ENCODE measurements around the gene SERPINB1.
A peak's percentile ranks its signal among the peaks of the same experiment; 100 is the strongest.

SERPINB1 gene

GRCh38 chr6:2844008-2844407 is 2.3 kb upstream of the SERPINB1 start:
- no peak for DNase-seq

GRCh38 chr6:2843138-2843740 is 1.6 kb upstream of the SERPINB1 start:
- DNase-seq: no peak

GRCh38 chr6:2842139-2842552 is 483 bp upstream of the SERPINB1 start:
- no peak for DNase-seq

GRCh38 chr6:2840749-2841061 is 958 bp downstream of the SERPINB1 start:
- no peak for DNase-seq

GRCh38 chr6:2839982-2840748 is 1.5 kb downstream of the SERPINB1 start:
- no peak for DNase-seq

- DNase-seq: peak; percentile 59
These were observed 2.3 kb downstream of the SERPINB1 start for GRCh38 chr6:2839195-2839981.

- no peak for DNase-seq
These were observed 3.4 kb downstream of the SERPINB1 start for GRCh38 chr6:2838251-2838650.

GRCh38 chr6:2834262-2834661 is 7.4 kb downstream of the SERPINB1 start:
- DNase-seq: no peak

- DNase-seq: no peak
These were observed 10.3 kb downstream of the SERPINB1 start for GRCh38 chr6:2831392-2831791.

- no peak for DNase-seq
These were observed 11.5 kb downstream of the SERPINB1 start for GRCh38 chr6:2830183-2830582.

GRCh38 chr6:2829253-2829652 is 12.4 kb downstream of the SERPINB1 start:
- DNase-seq: no peak

GRCh38 chr6:2828629-2829028 is 13.0 kb downstream of the SERPINB1 start:
- DNase-seq: no peak

GRCh38 chr6:2827142-2827541 is 14.5 kb downstream of the SERPINB1 start:
- DNase-seq: no peak

GRCh38 chr6:2826131-2826530 is 15.5 kb downstream of the SERPINB1 start:
- no peak for DNase-seq

- no peak for DNase-seq
These were observed 18.4 kb downstream of the SERPINB1 start for GRCh38 chr6:2823104-2823850.

- no peak for DNase-seq
These were observed 20.1 kb downstream of the SERPINB1 start for GRCh38 chr6:2821554-2821953.

- peak; percentile 24 for DNase-seq
These were observed 21.2 kb downstream of the SERPINB1 start for GRCh38 chr6:2820415-2820814.

GRCh38 chr6:2819978-2820377 is 21.7 kb downstream of the SERPINB1 start:
- DNase-seq: no peak

GRCh38 chr6:2819115-2819514 is 22.5 kb downstream of the SERPINB1 start:
- DNase-seq: no peak

- DNase-seq: no peak
These were observed 23.1 kb downstream of the SERPINB1 start for GRCh38 chr6:2818593-2818992.

- no peak for DNase-seq
These were observed 23.7 kb downstream of the SERPINB1 start for GRCh38 chr6:2817903-2818443.

- DNase-seq: no peak
These were observed 25.5 kb downstream of the SERPINB1 start for GRCh38 chr6:2816158-2816557.

GRCh38 chr6:2812695-2813094 is 29.0 kb downstream of the SERPINB1 start:
- no peak for DNase-seq

Data from hematopoietic multipotent progenitor cell treated with erythropoietin and hydrocortisone succinate and interleukin-3 and kit ligand, for 8 days (in vitro differentiated cells).